Nucleus accumbens (tissue), 56 donors: Measurements from ENCODE around the gene KIF18B.

Source experiments
- DNase-seq, 56 donors: peaks; one replicate each; lab custom pipeline; 2025; lab: John Stamatoyannopoulos, UW

Gene KIF18B

GRCh38 chr17:44921122-44921882 lies 26.3 kb downstream of the KIF18B start:
- no peak for DNase-seq

- DNase-seq = no peak
Observed at GRCh38 chr17:44920565-44920940, 27.0 kb downstream of the KIF18B start.

- peak in 53 of 56 donors; percentile 21 to 83 (median 58) for DNase-seq
Observed at GRCh38 chr17:44919885-44920564, 27.5 kb downstream of the KIF18B start.

GRCh38 chr17:44919411-44919810 lies 28.2 kb downstream of the KIF18B start:
- no peak for DNase-seq

- DNase-seq = no peak
Observed at GRCh38 chr17:44918006-44918405, 29.6 kb downstream of the KIF18B start.

GRCh38 chr17:44917456-44917855 lies 30.1 kb downstream of the KIF18B start:
- no peak for DNase-seq

GRCh38 chr17:44916781-44917241 lies 30.8 kb downstream of the KIF18B start:
- DNase-seq = peak in 51 of 56 donors; percentile 8 to 93 (median 71)

GRCh38 chr17:44915862-44916780 lies 31.5 kb downstream of the KIF18B start:
- peak in 8 of 56 donors; percentile 41 to 67 (median 48) for DNase-seq

- DNase-seq = peak in 32 of 56 donors; percentile 5 to 77 (median 55)
Observed at GRCh38 chr17:44915321-44915726, 32.2 kb downstream of the KIF18B start, which contains the start of gene GFAP. TSS of gene GFAP (minus strand) at chr17:44915500. CDS start at chr17:44915486, 14 bp downstream.

- DNase-seq = peak in 2 of 56 donors; percentile 48 to 63
Observed at GRCh38 chr17:44914698-44915271, 32.8 kb downstream of the KIF18B start.

GRCh38 chr17:44914148-44914547 lies 33.4 kb downstream of the KIF18B start:
- no peak for DNase-seq

GRCh38 chr17:44913676-44914075 lies 33.9 kb downstream of the KIF18B start:
- DNase-seq = peak in 1 of 56 donors; percentile 34

GRCh38 chr17:44912763-44913544 lies 34.6 kb downstream of the KIF18B start:
- DNase-seq = peak in 3 of 56 donors; percentile 22 to 55 (median 33)

GRCh38 chr17:44911133-44912001 lies 36.2 kb downstream of the KIF18B start:
- peak in 16 of 56 donors; percentile 5 to 79 (median 46) for DNase-seq

GRCh38 chr17:44910231-44911106 lies 37.1 kb downstream of the KIF18B start:
- DNase-seq = no peak

- no peak for DNase-seq
Observed at GRCh38 chr17:44909681-44910144, 37.9 kb downstream of the KIF18B start.

GRCh38 chr17:44908761-44909326 lies 38.7 kb downstream of the KIF18B start:
- DNase-seq = no peak
